SK-N-SH treated with all-trans-retinoic acid at 6 μM for 48 hours (cell line): Measurements from ENCODE around the gene ZNF570.
A peak's percentile ranks its signal among the peaks of the same experiment; 100 is the strongest.

Experiments used
- ATAC-seq: fragments of 200-7000 bp; cut with Tn5 transposase; 3 replicates; pipeline ENCODE4 v1.9.1; 2020; ENCODE audit warnings: mild to moderate bottlenecking, moderate library complexity
- ARNTL ChIP-seq: fragments of 450-650 bp; formaldehyde crosslinking; IDR thresholded peaks from 2 replicates; pipeline ENCODE4 v1.5.0; 2020; ENCODE audit warnings: low read depth, mild to moderate bottlenecking, moderate library complexity, borderline replicate concordance
- BACH2 ChIP-seq: fragments of 250-450 bp; sonication (Bioruptor Pico); IDR thresholded peaks from 2 replicates; pipeline ENCODE4 v1.9.0; 2021; ENCODE audit warnings: mild to moderate bottlenecking, borderline replicate concordance
- CREB5 ChIP-seq: fragments of 250-450 bp; sonication (Bioruptor Pico); IDR thresholded peaks from 2 replicates; pipeline ENCODE4 v1.5.1; 2020; ENCODE audit warnings: low read depth, mild to moderate bottlenecking, moderate library complexity
- CSDC2 ChIP-seq: fragments of 250-450 bp; sonication (Bioruptor Pico); IDR thresholded peaks from 2 replicates; pipeline ENCODE4 v1.5.0; 2020; ENCODE audit warnings: mild to moderate bottlenecking, moderate library complexity
- CSRNP3 ChIP-seq: fragments of 250-450 bp; sonication (Bioruptor Pico); IDR thresholded peaks from 2 replicates; pipeline ENCODE4 v1.5.1; 2021; ENCODE audit warnings: mild to moderate bottlenecking, moderate library complexity
- ESRRG ChIP-seq: fragments of 250-450 bp; sonication (Bioruptor Pico); IDR thresholded peaks from 2 replicates; pipeline ENCODE4 v1.6.1; 2021; ENCODE audit warnings: mild to moderate bottlenecking
- GLIS3 ChIP-seq: fragments of 250-450 bp; sonication (Bioruptor Pico); IDR thresholded peaks from 2 replicates; pipeline ENCODE4 v1.5.0; 2020; ENCODE audit warnings: mild to moderate bottlenecking, moderate library complexity
- ISL1 ChIP-seq: fragments of 250-450 bp; sonication (Bioruptor Pico); IDR thresholded peaks from 2 replicates; pipeline ENCODE4 v2.1.2; 2022; ENCODE audit warnings: mild to moderate bottlenecking, moderate library complexity
- OSR1 ChIP-seq: fragments of 250-450 bp; sonication (Bioruptor Pico); IDR thresholded peaks from 2 replicates; pipeline ENCODE4 v1.8.0; 2022; ENCODE audit warnings: moderate library complexity, mild to moderate bottlenecking, inconsistent platforms
- PATZ1 ChIP-seq: fragments of 250-450 bp; sonication (Bioruptor Pico); IDR thresholded peaks from 2 replicates; pipeline ENCODE4 v1.8.0; 2020; ENCODE audit warnings: mild to moderate bottlenecking, moderate library complexity, borderline replicate concordance
- POU6F1 ChIP-seq: fragments of 250-450 bp; sonication (Bioruptor Pico); IDR thresholded peaks from 2 replicates; pipeline ENCODE4 v1.8.0; 2021; ENCODE audit warnings: low read depth, mild to moderate bottlenecking, moderate library complexity, borderline replicate concordance
- PPARA ChIP-seq: fragments of 250-450 bp; sonication (Bioruptor Pico); IDR thresholded peaks from 2 replicates; pipeline ENCODE4 v1.5.0; 2020; ENCODE audit warnings: mild to moderate bottlenecking, borderline replicate concordance
- SNAI2 ChIP-seq: fragments of 250-450 bp; sonication (Bioruptor Pico); IDR thresholded peaks from 2 replicates; pipeline ENCODE4 v1.5.0; 2020; ENCODE audit warnings: mild to moderate bottlenecking, moderate library complexity
- TCF4 ChIP-seq: fragments of 250-450 bp; sonication (Bioruptor Pico); IDR thresholded peaks from 2 replicates; pipeline ENCODE4 v1.8.0; 2021; ENCODE audit warnings: mild to moderate bottlenecking, moderate library complexity, borderline replicate concordance
- TOX ChIP-seq: fragments of 250-450 bp; sonication (Bioruptor Pico); IDR thresholded peaks from 2 replicates; pipeline ENCODE4 v1.8.0; 2021; ENCODE audit warnings: mild to moderate bottlenecking, moderate library complexity, borderline replicate concordance
- ZC3H10 ChIP-seq: fragments of 250-450 bp; sonication (Bioruptor Pico); IDR thresholded peaks from 2 replicates; pipeline ENCODE4 v1.5.1; 2021; ENCODE audit warnings: mild to moderate bottlenecking, moderate library complexity
- ZFP3 ChIP-seq: fragments of 250-450 bp; sonication (Bioruptor Pico); IDR thresholded peaks from 2 replicates; pipeline ENCODE4 v1.5.0; 2020; ENCODE audit warnings: mild to moderate bottlenecking, moderate library complexity
- ZFP30 ChIP-seq: fragments of 450-650 bp; formaldehyde crosslinking; IDR thresholded peaks from 2 replicates; pipeline ENCODE4 v1.5.0; 2022; ENCODE audit warnings: mild to moderate bottlenecking, moderate library complexity
- ZNF565 ChIP-seq: fragments of 450-650 bp; formaldehyde crosslinking; conservative IDR thresholded peaks from 2 replicates; pipeline ENCODE4 v1.5.0; 2020; ENCODE audit warnings: low read depth, mild to moderate bottlenecking, moderate library complexity
- ZNF70 ChIP-seq: fragments of 450-650 bp; formaldehyde crosslinking; IDR thresholded peaks from 2 replicates; pipeline ENCODE4 v1.5.0; 2020; ENCODE audit warnings: mild to moderate bottlenecking, moderate library complexity
- ZNF8 ChIP-seq: fragments of 450-650 bp; formaldehyde crosslinking; IDR thresholded peaks from 2 replicates; pipeline ENCODE4 v1.5.0; 2020; ENCODE audit warnings: mild to moderate bottlenecking, moderate library complexity

ZNF570 gene

GRCh38 chr19:37472165-37472564 lies 3.0 kb downstream of the ZNF570 start:
- no peak for ATAC-seq
- no peak for TF ChIP-seq PPARA (CRISPR knock-in tag)
- TF ChIP-seq POU6F1 = no peak
- no peak for TF ChIP-seq OSR1
- no peak for TF ChIP-seq GLIS3 (CRISPR knock-in tag)
- TF ChIP-seq, all 23 proteins: peak for 0

- TF ChIP-seq ZNF8 = no peak
- TF ChIP-seq ZNF70 (CRISPR knock-in tag) = no peak
- no peak for TF ChIP-seq PATZ1
- no peak for TF ChIP-seq POU6F1
- TF ChIP-seq BACH2 = no peak
- no peak for TF ChIP-seq ZFP3 (CRISPR knock-in tag)
- no peak for TF ChIP-seq GLIS3 (CRISPR knock-in tag)
- TF ChIP-seq CSRNP3 = no peak
- no peak for TF ChIP-seq ZC3H10
- no peak for TF ChIP-seq CREB5 (CRISPR knock-in tag)
- TF ChIP-seq SNAI2 (CRISPR knock-in tag) = no peak
- no peak for TF ChIP-seq ARNTL
- no peak for TF ChIP-seq TCF4
- TF ChIP-seq ZNF565 (CRISPR knock-in tag) = no peak
- no peak for TF ChIP-seq TOX (CRISPR knock-in tag)
- TF ChIP-seq ISL1 = no peak
- TF ChIP-seq ESRRG = no peak
- ATAC-seq = no peak
These were observed 15.4 kb downstream of the ZNF570 start for GRCh38 chr19:37484406-37485168.

GRCh38 chr19:37492213-37492612 lies 23.1 kb downstream of the ZNF570 start:
- TF ChIP-seq ZNF8 = no peak
- no peak for TF ChIP-seq CSRNP3
- no peak for TF ChIP-seq ESRRG
- TF ChIP-seq TCF4 = no peak
- TF ChIP-seq TOX (CRISPR knock-in tag) = no peak
- no peak for TF ChIP-seq BACH2
- no peak for TF ChIP-seq GLIS3 (CRISPR knock-in tag)
- no peak for ATAC-seq

- ATAC-seq = peak; percentile 56
- TF ChIP-seq ZNF8 (no peak), CSDC2 (CRISPR knock-in tag) (no peak), TCF4 (no peak), ISL1 (no peak), ZNF70 (CRISPR knock-in tag) (no peak), ZFP30 (no peak), ZFP3 (CRISPR knock-in tag) (no peak), GLIS3 (CRISPR knock-in tag) (no peak), CREB5 (CRISPR knock-in tag) (no peak), ARNTL (no peak)
These were observed 36.8 kb downstream of the ZNF570 start for GRCh38 chr19:37505958-37506386.
